ENCODE results near the gene CCR4. TPM values are rescaled to one million over a fixed set of nuclear protein-coding genes. Genes with fewer than 3 reads are reported as not detected.

Gene CCR4
- total RNA-seq, 1 experiment from 2014 or later = not detected

DNA sequence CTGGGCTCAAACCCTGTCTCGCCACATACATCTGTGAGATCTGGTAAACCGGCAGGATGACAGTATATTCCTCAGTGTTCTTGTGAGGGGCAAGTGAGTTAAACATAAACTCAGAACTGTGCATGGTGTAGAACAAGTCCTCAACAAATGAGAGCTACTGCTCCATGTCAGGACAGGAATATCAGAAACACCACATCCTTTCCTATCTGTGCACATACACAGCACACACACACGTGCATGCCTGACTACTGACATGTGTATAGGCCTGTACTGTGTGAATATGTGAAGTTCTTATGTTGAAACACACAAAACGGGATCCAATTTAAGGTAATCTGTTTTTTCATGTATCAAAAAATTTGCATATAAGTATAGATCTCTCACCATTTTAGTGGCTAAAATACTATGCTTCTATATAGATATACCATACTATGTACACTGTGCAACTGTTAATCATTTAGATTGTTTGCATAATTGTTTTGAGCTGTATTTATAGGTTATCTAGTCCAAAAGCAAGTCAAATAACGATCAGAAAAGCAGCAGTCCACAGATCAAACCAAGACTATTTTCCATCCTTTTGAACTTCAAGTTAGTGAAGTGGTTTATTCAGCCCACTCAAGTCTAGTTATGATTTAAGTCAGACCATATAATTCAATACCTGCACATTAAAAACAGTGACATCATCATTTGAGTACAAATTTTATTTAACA is 44.8 kb downstream of the CCR4 start (continued):
- TF ChIP-seq REST (IDR thresholded peaks at IDR 0.05; ENCODE audit: low read depth) = no peak
- TF ChIP-seq EZH2phosphoT487 (IDR thresholded peaks at IDR 0.05; ENCODE audit: borderline replicate concordance) = no peak
- no peak for TF ChIP-seq ELF1 (IDR thresholded peaks at IDR 0.05; ENCODE audit: borderline replicate concordance, low read depth)
- no peak for TF ChIP-seq ZFX (IDR thresholded peaks at IDR 0.05)

DNA sequence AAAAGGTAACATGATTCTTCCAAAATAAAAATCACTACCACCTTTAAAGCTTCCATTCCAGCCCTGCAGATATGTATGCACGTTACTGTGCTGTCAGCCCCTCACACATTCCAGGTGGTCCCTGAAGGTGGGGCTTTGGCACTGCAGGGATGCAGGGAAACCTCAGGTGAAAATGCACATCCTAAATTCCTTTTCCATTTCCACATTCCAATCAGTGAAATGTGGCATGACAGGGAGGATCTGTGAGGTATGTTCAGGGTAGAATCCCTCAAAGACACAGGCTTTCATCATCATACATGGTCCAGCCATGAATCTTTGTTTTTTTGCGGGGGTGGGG is 45.3 kb downstream of the CCR4 start:
- H3K4me2 ChIP-seq (ENCODE audit: low read length) = no peak overlapping the region
- no peaks in the 10 kb centered on the region for H4K20me1 ChIP-seq (ENCODE audit: insufficient read depth)
- no peaks in the 10 kb centered on the region for H3K36me3 ChIP-seq (ENCODE audit: control insufficient read depth in 1 of 2, insufficient read depth in 2 of 2, low read length in 2 of 2)
- no peaks in the 10 kb centered on the region for H3K9me2 ChIP-seq (ENCODE audit: insufficient read depth)
- H3K4me3 ChIP-seq (replicated peaks in 1 of 2; ENCODE audit: low read depth in 1 of 2, low read length in 2 of 2) = no peak overlapping the region
- no peaks in the 10 kb centered on the region for H3K79me2 ChIP-seq (ENCODE audit: insufficient read depth, low read length)
- RAD21 ChIA-PET (ENCODE audit: low non-redundant PET in 1 of 2, low total read pairs in 2 of 2, uncharacterized antibody in 2 of 2, unreplicated experiment in 2 of 2) = no interaction called here
- CTCF ChIA-PET = no interaction called here
- POLR2A ChIA-PET = no interaction called here
- DNase-seq (ENCODE audit: low read depth, low spot score) = no peak
- BruUV-seq (replicated peaks) = no TSS peak
- no peaks in the 10 kb centered on the region for H3K4me1 ChIP-seq (ENCODE audit: control insufficient read depth in 1 of 2, insufficient read depth in 2 of 2, low read length in 2 of 2)
- TF ChIP-seq EZH2phosphoT487 (IDR thresholded peaks at IDR 0.05; ENCODE audit: borderline replicate concordance) (no peak), FOSL1 (IDR thresholded peaks at IDR 0.05; ENCODE audit: low read depth) (no peak), SRF (IDR thresholded peaks at IDR 0.05; ENCODE audit: low read depth) (no peak), ZBTB33 (IDR thresholded peaks at IDR 0.05; ENCODE audit: extremely low read depth, insufficient replicate concordance, low read length) (no peak), CBX3 (IDR thresholded peaks at IDR 0.05; ENCODE audit: low read depth) (no peak), POLR2A (IDR thresholded peaks at IDR 0.05; ENCODE audit: borderline replicate concordance, extremely low read depth, insufficient read depth, insufficient read length) (no peak), JUND (IDR thresholded peaks at IDR 0.05) (no peak), ATF3 (IDR thresholded peaks at IDR 0.05) (no peak), TCF7L2 (IDR thresholded peaks at IDR 0.05; ENCODE audit: borderline replicate concordance, extremely low read depth, insufficient read depth, insufficient read length) (no peak), EGR1 (IDR thresholded peaks at IDR 0.05; ENCODE audit: low read depth) (no peak), YY1 (IDR thresholded peaks at IDR 0.05; ENCODE audit: extremely low read depth, insufficient replicate concordance, low read depth, low read length) (no peak)
- TF ChIP-seq, protein P1, sequence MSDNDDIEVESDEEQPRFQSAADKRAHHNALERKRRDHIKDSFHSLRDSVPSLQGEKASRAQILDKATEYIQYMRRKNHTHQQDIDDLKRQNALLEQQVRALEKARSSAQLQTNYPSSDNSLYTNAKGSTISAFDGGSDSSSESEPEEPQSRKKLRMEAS (IDR thresholded peaks at IDR 0.05) = no peak
- no peak overlapping the region for H3K9ac ChIP-seq (ENCODE audit: low read length)
- H3K9me3 ChIP-seq (ENCODE audit: control insufficient read depth in 1 of 2, insufficient read depth in 1 of 2, low read depth in 1 of 2, low read length in 2 of 2) = no peaks in the 10 kb centered on the region
- ATAC-seq = no peak
- H2AFZ ChIP-seq (ENCODE audit: low read depth, low read length, poor library complexity, severe bottlenecking) = no peak overlapping the region
- H3K27ac ChIP-seq (ENCODE audit: low read depth, low read length) = no peak overlapping the region
- intact Hi-C loops (cut with micrococcal nuclease) = no loop called here
- no peaks in the 10 kb centered on the region for H3K27me3 ChIP-seq (ENCODE audit: insufficient read depth, low read length)

Data from HCT116 (cell line).